HepG2 (cell line): ENCODE results near the gene NSF. TPM values are rescaled to one million over a fixed set of nuclear protein-coding genes. Genes with fewer than 3 reads are reported as not detected.
A peak's percentile ranks its signal among the peaks of the same experiment; 100 is the strongest.

Experiments used
- EEA1 ChIP-seq: sonication (generic); formaldehyde crosslinking; IDR thresholded peaks from 2 replicates; pipeline ENCODE4 v1.5.1; 2020; ENCODE audit warnings: mild to moderate bottlenecking, missing genetic modification reagents, borderline replicate concordance
- FOXA3 ChIP-seq: IDR thresholded peaks from 2 replicates; pipeline ENCODE4 v1.6.1; 2016; ENCODE audit warnings: missing genetic modification reagents, missing compliant biosample characterization
- GATAD2A ChIP-seq: IDR thresholded peaks from 2 replicates; pipeline ENCODE4 v1.6.1; 2016
- GPBP1L1 ChIP-seq: sonication (generic); formaldehyde crosslinking; IDR thresholded peaks from 2 replicates; pipeline ENCODE4 v1.5.0; 2020; ENCODE audit warnings: mild to moderate bottlenecking, missing genetic modification reagents
- HNRNPLL ChIP-seq: fragments of 200-400 bp; formaldehyde crosslinking; IDR thresholded peaks from 2 replicates; pipeline ENCODE4 v1.6.1; 2017; ENCODE audit warnings: mild to moderate bottlenecking, low read depth, low read length; ENCODE audit not compliant: poor library complexity, severe bottlenecking
- MAFK ChIP-seq, 2 experiments: IDR thresholded peaks in 1 of 2; conservative IDR thresholded peaks in 1 of 2; 2 replicates each; pipeline ENCODE4 v1.6.1; 2011; ENCODE audit warnings: improper control_type of control experiment in 2 of 2, low read length in 2 of 2
- NR2F2 ChIP-seq: IDR thresholded peaks from 2 replicates; pipeline ENCODE4 v1.6.1; 2012; ENCODE audit warnings: low read depth, inconsistent platforms, borderline replicate concordance
- NR2F6 ChIP-seq, 2 experiments: IDR thresholded peaks; 2 replicates each; pipeline ENCODE4 v1.6.1; 2016; ENCODE audit warnings: antibody characterized with exemption in 1 of 2, mild to moderate bottlenecking in 1 of 2
- PREB ChIP-seq: sonication (generic); formaldehyde crosslinking; IDR thresholded peaks from 2 replicates; pipeline ENCODE4 v1.4.0; 2020; ENCODE audit warnings: missing genetic modification reagents
- RFX5 ChIP-seq: IDR thresholded peaks from 2 replicates; pipeline ENCODE4 v1.6.1; 2011; ENCODE audit warnings: low read depth, low read length, improper control_type of control experiment
- SMARCE1 ChIP-seq: fragments of 450-650 bp; IDR thresholded peaks from 2 replicates; pipeline ENCODE4 v1.6.1; 2017; ENCODE audit warnings: borderline replicate concordance
- TBX3 ChIP-seq: fragments of 450-650 bp; IDR thresholded peaks from 2 replicates; pipeline ENCODE4 v1.6.1; 2017; ENCODE audit warnings: antibody characterized with exemption, mild to moderate bottlenecking, inconsistent platforms, borderline replicate concordance
- ZKSCAN5 ChIP-seq: sonication (generic); formaldehyde crosslinking; IDR thresholded peaks from 2 replicates; pipeline ENCODE4 v1.5.1; 2020; ENCODE audit warnings: mild to moderate bottlenecking, missing genetic modification reagents
- ZMYM2 ChIP-seq: sonication (generic); formaldehyde crosslinking; IDR thresholded peaks from 2 replicates; pipeline ENCODE4 v1.8.0; 2022; ENCODE audit warnings: mild to moderate bottlenecking, missing genetic modification reagents
- ZNF142 ChIP-seq: sonication (generic); formaldehyde crosslinking; IDR thresholded peaks from 2 replicates; pipeline ENCODE4 v1.4.0; 2020; ENCODE audit warnings: missing genetic modification reagents
- ZNF280B ChIP-seq: sonication (generic); formaldehyde crosslinking; IDR thresholded peaks from 2 replicates; pipeline ENCODE4 v1.5.0; 2020; ENCODE audit warnings: missing genetic modification reagents, mild to moderate bottlenecking, borderline replicate concordance
- ZNF317 ChIP-seq: sonication (generic); formaldehyde crosslinking; IDR thresholded peaks from 2 replicates; pipeline ENCODE4 v1.5.0; 2020; ENCODE audit warnings: mild to moderate bottlenecking, missing genetic modification reagents
- ZNF598 ChIP-seq: sonication (generic); formaldehyde crosslinking; IDR thresholded peaks from 2 replicates; pipeline ENCODE4 v1.5.1; 2020; ENCODE audit warnings: mild to moderate bottlenecking, missing genetic modification reagents, borderline replicate concordance
- ZNF615 ChIP-seq: sonication (generic); formaldehyde crosslinking; IDR thresholded peaks from 2 replicates; pipeline ENCODE4 v1.5.0; 2020; ENCODE audit warnings: mild to moderate bottlenecking, missing genetic modification reagents, borderline replicate concordance
- ZNF747 ChIP-seq: sonication (generic); formaldehyde crosslinking; IDR thresholded peaks from 2 replicates; pipeline ENCODE4 v1.8.1; 2023; ENCODE audit warnings: missing genetic modification reagents, mild to moderate bottlenecking, borderline replicate concordance
- ZNF749 ChIP-seq: sonication (generic); formaldehyde crosslinking; IDR thresholded peaks from 2 replicates; pipeline ENCODE4 v1.8.0; 2022; ENCODE audit warnings: mild to moderate bottlenecking, missing genetic modification reagents, moderate library complexity, borderline replicate concordance
- polyA plus RNA-seq, 8 experiments: library from polyadenylated mRNA; depleted of rRNA in 3 of 8; stranded (reverse) in 7 of 8; unstranded in 1 of 8; fragments of >200 nt; fragmentation: Illumina TruSeq in 4 of 8; extraction: Trizol in 4 of 8; gene quantifications; 2 replicates each; pipeline versions ENCODE4 v1.2.1 to v1.2.3, GENCODE V29; 2011 to 2016; ENCODE audit warnings: low read depth in 4 of 8, missing spikeins in 1 of 8, mixed read lengths in 1 of 8; ENCODE audit not compliant: insufficient read depth in 1 of 8
- total RNA-seq, 5 experiments: library from RNA; depleted of rRNA; stranded (reverse); fragments of >200 nt; fragmentation: Illumina TruSeq; extraction: Trizol; gene quantifications; 2 replicates each; pipeline ENCODE4 v1.2.3, GENCODE V29; 2016; ENCODE audit warnings: low read depth in 1 of 5

The NSF gene
- total and polyA plus RNA-seq, 2 of the 13 experiments (the other 11 are each of a cell fraction or from before 2014, with no cell fraction given) = 21.9 to 37.8 TPM

- TF ChIP-seq SMARCE1 (no peak), FOXA3 (peak; percentile 38; the same call in 1 of the 2 replicates), HNRNPLL (peak; percentile 27), PREB (CRISPR knock-in tag) (no peak), ZNF142 (no peak), NR2F6 (IDR thresholded peaks at IDR 0.05) (no peak), NR2F6 (CRISPR knock-in tag; IDR thresholded peaks at IDR 0.05) (peak; percentile 52), ZKSCAN5 (no peak), GATAD2A (peak; percentile 69), ZNF598 (CRISPR knock-in tag) (no peak), ZNF747 (0 out of 2 replicates have a peak, but pooled peaks have one; percentile 5), MAFK (conservative IDR thresholded peaks at IDR 0.05 in 1 of 2, IDR thresholded peaks at IDR 0.05 in 1 of 2; ENCODE audit: low read length in 2 of 2) (0 out of 4 replicates have a peak, but pooled peaks of 1 of the 2 experiments have one; percentile 1), ZNF749 (no peak), RFX5 (no peak), NR2F2 (no peak), ZMYM2 (CRISPR knock-in tag) (no peak), GPBP1L1 (no peak), ZNF280B (no peak), TBX3 (no peak), ZNF317 (CRISPR knock-in tag) (no peak), ZNF615 (CRISPR knock-in tag) (no peak), EEA1 (no peak)
Observed at GRCh38 chr17:46795379-46795952, 205.0 kb downstream of the NSF start (continued).
